ENCODE measurements around the gene TFF3. TPM values are rescaled to one million over a fixed set of nuclear protein-coding genes. Genes with fewer than 3 reads are reported as not detected.

The TFF3 gene
- total and polyA plus RNA-seq, 2 of the 13 experiments (the other 11 are each of a cell fraction or from before 2014, with no cell fraction given): 14.2 to 26.9 TPM

DNA sequence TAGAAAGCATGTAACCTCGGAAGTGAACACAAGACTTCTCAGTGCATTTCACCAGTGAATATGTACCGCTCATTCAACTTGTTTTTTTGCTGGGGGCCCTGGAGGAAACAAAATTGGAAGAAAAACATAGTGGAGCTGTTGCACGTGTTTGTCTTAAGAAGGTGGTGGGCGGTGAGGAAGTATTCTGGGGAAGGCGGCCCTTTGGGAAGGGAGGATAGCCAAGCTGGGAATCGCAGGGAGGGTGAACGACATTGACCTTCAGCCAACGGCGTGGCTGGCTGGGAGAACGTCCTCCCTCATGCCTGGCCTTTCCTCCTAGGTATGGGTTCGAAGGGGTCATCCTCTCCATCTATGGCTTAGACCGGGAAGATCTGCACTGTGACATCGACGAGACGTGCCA, 19.4 kb downstream of the TFF3 start (continued):
- TF ChIP-seq SNAPC2 (CRISPR knock-in tag; IDR thresholded peaks at IDR 0.05) (no peak), ZNF543 (CRISPR knock-in tag; IDR thresholded peaks at IDR 0.05) (no peak)

DNA sequence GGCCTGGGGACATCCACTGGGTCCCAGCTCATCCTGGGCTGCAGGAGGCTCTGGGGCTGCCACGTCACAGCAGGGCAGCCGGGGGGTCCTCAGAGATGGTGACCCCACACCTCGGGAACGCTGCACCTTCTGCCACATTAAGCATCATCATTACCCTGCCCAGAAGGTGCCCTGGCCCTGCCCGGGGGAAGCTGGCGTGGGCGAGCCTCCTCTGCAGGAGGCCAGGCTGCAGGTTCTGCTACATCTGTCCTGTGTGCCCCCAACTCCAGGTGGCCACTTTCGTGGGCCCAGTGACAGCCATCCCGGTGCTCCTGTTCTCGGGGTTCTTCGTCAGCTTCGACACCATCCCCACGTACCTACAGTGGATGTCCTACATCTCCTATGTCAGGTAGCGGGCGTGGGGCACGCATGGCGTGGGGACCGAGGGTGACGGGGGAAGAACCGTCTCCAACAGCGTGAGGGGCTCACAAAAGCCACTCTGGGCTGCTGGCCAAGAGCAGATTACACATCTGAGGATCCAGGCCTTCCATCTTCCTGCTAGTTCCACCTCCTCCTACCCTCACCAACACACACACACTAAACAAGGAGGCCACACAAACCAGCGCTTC, 20.8 kb downstream of the TFF3 start:
- no peaks in the 10 kb centered on the region; the same call in 1 of the 2 replicates for H4K20me1 ChIP-seq (ENCODE audit: insufficient read depth, low read length)
- H2AFZ ChIP-seq (ENCODE audit: low read length): no peak overlapping the region
- FAIRE-seq (no peak), DNase-seq (ENCODE audit: low spot score) (no peak), ATAC-seq (no peak; the same call in 2 of the 3 replicates)
- H3K4me1 ChIP-seq (ENCODE audit: insufficient read depth, low read length): no peaks in the 10 kb centered on the region
- intact Hi-C loops (cut with micrococcal nuclease; ENCODE audit: unreplicated experiment) (no loop called here), in situ Hi-C loops (cut with HindIII; ENCODE audit: extremely low pct_ligation_motif_present, low pct_unique_long_range_greater_than_20kb) (no loop called here)
- H3K27me3 ChIP-seq (ENCODE audit: control insufficient read depth in 1 of 2, insufficient read depth in 2 of 2, low read length in 2 of 2): peaks cover 3 to 32% of the 10 kb centered on the region in 2 experiments; a peak in 3 of 5 replicates
- POLR2A ChIA-PET: no interaction called here
- no peak overlapping the region for H3K27ac ChIP-seq (ENCODE audit: extremely low read length, insufficient read depth, low read length)
- no peak overlapping the region for H3K4me3 ChIP-seq (replicated peaks in 1 of 3; ENCODE audit: insufficient read depth in 1 of 3, low read depth in 2 of 3, low read length in 3 of 3)
- CTCF ChIA-PET (ENCODE audit: low intra/inter-chr PET ratio, low total read pairs): no interaction called here
- WGBS (ENCODE audit: low lambda C conversion rate): 62% methylated on average over 14 of the region's 22 CpGs
- TF ChIP-seq ESRRA (CRISPR knock-in tag; IDR thresholded peaks at IDR 0.05; ENCODE audit: low read depth): no peak
- no peak for TF ChIP-seq ZNF746 (CRISPR knock-in tag; IDR thresholded peaks at IDR 0.05)
- TF ChIP-seq HOXA7 (CRISPR knock-in tag; IDR thresholded peaks at IDR 0.05): no peak
- TF ChIP-seq MYNN (CRISPR knock-in tag; IDR thresholded peaks at IDR 0.05; ENCODE audit: low read depth): no peak
- no peak for TF ChIP-seq MTF2 (CRISPR knock-in tag; IDR thresholded peaks at IDR 0.05; ENCODE audit: borderline replicate concordance)
- TF ChIP-seq ATF7 (IDR thresholded peaks at IDR 0.05): no peak
- TF ChIP-seq ATF7 (CRISPR knock-in tag; IDR thresholded peaks at IDR 0.05): no peak
- no peak for TF ChIP-seq ZFP1 (CRISPR knock-in tag; IDR thresholded peaks at IDR 0.05)
- no peak for TF ChIP-seq TCF7L2 (IDR thresholded peaks at IDR 0.05; ENCODE audit: low read depth, low read length)
- TF ChIP-seq, protein P1, sequence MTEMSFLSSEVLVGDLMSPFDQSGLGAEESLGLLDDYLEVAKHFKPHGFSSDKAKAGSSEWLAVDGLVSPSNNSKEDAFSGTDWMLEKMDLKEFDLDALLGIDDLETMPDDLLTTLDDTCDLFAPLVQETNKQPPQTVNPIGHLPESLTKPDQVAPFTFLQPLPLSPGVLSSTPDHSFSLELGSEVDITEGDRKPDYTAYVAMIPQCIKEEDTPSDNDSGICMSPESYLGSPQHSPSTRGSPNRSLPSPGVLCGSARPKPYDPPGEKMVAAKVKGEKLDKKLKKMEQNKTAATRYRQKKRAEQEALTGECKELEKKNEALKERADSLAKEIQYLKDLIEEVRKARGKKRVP (CRISPR knock-in tag; IDR thresholded peaks at IDR 0.05): no peak
- TF ChIP-seq NFRKB (IDR thresholded peaks at IDR 0.05): no peak
- no peak for TF ChIP-seq YY1 (IDR thresholded peaks at IDR 0.05; ENCODE audit: insufficient read depth, insufficient replicate concordance, low read depth, low read length)
- no peak for TF ChIP-seq ZNF12 (CRISPR knock-in tag; IDR thresholded peaks at IDR 0.05)
- TF ChIP-seq ZBTB1 (CRISPR knock-in tag; IDR thresholded peaks at IDR 0.05; ENCODE audit: borderline replicate concordance): no peak
- no peak for TF ChIP-seq TRAFD1 (CRISPR knock-in tag; IDR thresholded peaks at IDR 0.05; ENCODE audit: borderline replicate concordance)
- TF ChIP-seq GABPA (IDR thresholded peaks at IDR 0.05; ENCODE audit: low read depth, low read length): no peak
- TF ChIP-seq GABPA (CRISPR knock-in tag; IDR thresholded peaks at IDR 0.05; ENCODE audit: low read depth): no peak
- TF ChIP-seq TMF1 (CRISPR knock-in tag; IDR thresholded peaks at IDR 0.05; ENCODE audit: low read depth): no peak
- TF ChIP-seq NR2C2 (CRISPR knock-in tag; IDR thresholded peaks at IDR 0.05; ENCODE audit: borderline replicate concordance): no peak
- H3K36me3 ChIP-seq (replicated peaks in 1 of 2; ENCODE audit: control insufficient read depth in 1 of 2, insufficient read depth in 2 of 2, low read length in 2 of 2): no peaks in the 10 kb centered on the region
- H3K9ac ChIP-seq (ENCODE audit: insufficient read depth, low read depth, low read length): no peak overlapping the region
- H3K9me3 ChIP-seq (ENCODE audit: low read length): no peaks in the 10 kb centered on the region
- no peaks in the 10 kb centered on the region for H3K79me2 ChIP-seq (ENCODE audit: insufficient read depth, low read length)
- H3K4me2 ChIP-seq (ENCODE audit: low read depth, low read length): no peak overlapping the region
- BruUV-seq (replicated peaks): no TSS peak
